Activated CD4-positive, CD25-positive, alpha-beta regulatory T cell treated with anti-CD3 and anti-CD28 coated beads, Interleukin-2, amount 50 U/mL, for 72 hours (primary cell): ENCODE results near the gene LIAS.
A peak's percentile ranks its signal among the peaks of the same experiment; 100 is the strongest.
"Not testable (repeated sequence)": the region's sequence is repeated elsewhere in the genome, so short reads cannot be mapped to it uniquely, and the experiment has no call there.

Source experiments
- DNase-seq: peaks from one replicate; pipeline ENCODE4 v3.0.0; 2021

LIAS gene

GRCh38 chr4:39458505-39459300 is at the start of gene LIAS, which contains the start of gene RPL9:
TSS of gene LIAS (plus strand) at chr4:39459056. CDS start at chr4:39459118, 62 bp downstream.
TSS of gene RPL9 (minus strand) at chr4:39458922. CDS start at chr4:39458439, 483 bp downstream.
- peak; percentile 89 for DNase-seq

DNA sequence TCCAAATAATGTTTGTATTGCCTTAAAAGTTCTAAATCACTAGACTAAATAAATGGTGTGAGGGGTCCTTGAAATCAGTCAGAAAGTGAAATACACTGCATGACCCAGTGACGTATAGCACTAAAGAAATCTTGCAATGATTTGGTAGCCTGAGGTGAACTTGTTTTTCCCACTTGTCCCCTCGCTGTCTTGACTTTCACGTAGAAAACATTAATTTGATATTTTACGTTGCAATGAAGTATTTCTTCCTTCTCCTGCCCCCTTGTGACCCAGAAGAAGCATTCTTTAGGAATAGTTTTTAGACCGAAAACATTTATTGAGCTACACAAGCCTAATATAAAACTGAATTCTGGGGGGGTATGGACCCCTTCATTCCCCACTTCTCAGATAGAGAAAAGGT is 48.4 kb upstream of the LIAS start:
- DNase-seq = no peak

DNA sequence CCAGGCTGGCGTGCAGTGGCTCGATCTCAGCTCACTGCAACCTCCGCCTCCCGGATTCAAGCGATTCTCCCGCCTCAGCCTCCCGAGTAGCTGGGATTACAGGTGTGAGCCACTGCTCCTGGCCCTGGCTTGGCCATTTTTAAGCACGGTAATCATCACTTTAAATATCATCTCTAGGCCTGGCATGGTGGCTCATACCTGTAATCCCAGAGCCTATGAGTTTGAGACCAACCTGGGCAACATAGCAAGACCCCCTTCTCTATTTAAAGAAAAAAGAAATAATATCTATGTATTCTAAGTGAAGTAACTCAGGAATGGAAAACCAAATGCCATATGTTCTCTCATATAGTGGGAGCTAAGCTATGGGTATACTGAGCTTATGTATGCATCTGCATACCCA is 47.3 kb upstream of the LIAS start:
- DNase-seq = not testable (repeated sequence)

DNA sequence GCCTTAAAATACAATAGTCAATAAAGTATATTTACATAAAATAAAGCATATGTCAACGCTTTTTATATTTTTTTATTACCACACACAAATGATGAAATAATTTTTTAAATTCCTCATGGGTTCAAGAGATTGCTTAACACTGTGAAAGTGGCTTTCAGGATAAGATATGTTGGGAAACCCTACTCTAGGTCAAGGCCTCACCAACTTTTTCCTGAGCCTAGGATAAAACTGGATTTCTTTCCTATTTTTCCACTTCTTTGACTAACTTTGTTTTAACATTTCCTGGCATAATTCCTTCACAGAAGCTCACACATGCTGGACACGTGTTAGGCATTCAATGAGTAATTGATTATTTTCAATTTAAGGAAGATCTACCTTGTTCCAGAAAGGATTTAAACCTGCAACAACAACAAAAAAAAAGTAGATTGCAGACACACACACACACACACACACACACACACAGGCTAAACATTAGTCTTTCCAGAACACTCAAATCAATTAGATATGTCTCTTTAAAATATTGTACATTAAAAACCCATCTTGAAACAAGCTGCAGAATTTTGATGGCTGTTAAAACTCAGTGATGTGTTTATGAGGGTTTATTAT is 43.1 kb upstream of the LIAS start:
- DNase-seq = no peak

GRCh38 chr4:39422247-39422646 is 36.6 kb upstream of the LIAS start:
- no peak for DNase-seq

- DNase-seq = not testable (repeated sequence)
These were observed 33.6 kb upstream of the LIAS start for GRCh38 chr4:39425297-39425696.

DNA sequence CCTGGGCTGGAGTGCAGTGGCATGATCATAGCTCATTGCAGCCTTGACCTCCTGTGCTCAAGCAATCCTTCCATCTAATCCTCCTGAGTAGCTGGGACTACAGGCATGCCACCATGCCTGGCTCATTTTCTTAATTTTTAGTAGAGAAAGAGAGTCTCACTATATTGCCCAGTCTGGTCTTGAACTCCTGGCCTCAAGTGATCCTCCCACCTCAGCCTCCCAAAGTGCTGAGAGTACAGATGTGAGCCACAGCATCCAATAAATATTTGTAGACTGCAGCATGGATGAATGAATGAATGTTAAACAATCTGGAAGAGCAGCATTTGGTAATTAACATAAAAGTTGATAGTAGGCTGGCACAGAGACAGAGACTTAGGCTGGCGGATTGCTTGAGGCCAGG is 32.1 kb upstream of the LIAS start:
- DNase-seq = no peak

- DNase-seq = no peak
These were observed 31.2 kb upstream of the LIAS start for GRCh38 chr4:39427520-39428114.

DNA sequence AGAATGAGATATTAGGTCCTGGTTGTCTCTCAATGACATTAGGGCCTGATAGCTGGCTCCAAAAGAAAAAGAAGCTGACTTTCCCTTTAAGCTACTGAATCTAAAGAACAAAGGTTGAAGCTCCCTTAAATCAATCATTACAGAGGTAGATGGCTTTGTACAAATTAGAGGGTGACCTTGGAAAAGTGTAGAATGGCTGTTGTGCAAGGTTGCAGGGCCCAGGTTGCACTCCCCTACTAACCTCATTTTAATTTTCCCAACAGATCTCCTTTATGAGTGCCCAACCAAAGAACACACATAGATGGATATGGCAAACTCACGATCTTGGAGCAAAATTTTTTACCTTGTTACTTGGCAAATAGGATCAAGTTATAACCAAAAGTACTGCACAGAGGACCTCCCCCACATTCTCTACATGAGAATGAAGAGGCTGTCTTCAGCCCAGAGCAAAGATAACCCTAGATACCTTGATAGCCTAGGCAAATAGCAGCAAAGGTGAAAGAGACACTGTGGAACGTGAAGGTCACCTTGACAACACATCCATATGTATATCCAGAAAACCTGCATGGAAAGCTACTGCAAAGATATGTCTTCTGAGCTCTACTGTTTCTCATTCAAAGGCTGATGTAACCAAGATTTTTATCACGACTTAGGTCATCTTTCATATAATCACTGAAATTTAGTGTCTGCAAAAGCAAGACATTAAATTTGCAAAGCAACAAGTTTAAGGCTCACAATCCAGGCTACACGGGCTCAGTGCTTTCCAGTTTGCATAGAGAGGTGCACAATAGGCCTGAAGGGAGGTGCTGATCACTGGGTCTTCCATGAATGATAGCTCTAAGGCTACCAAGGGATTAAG is 29.2 kb upstream of the LIAS start:
- DNase-seq = no peak

- DNase-seq = no peak
These were observed 24.9 kb upstream of the LIAS start for GRCh38 chr4:39433878-39434492.

- no peak for DNase-seq
These were observed 22.9 kb upstream of the LIAS start for GRCh38 chr4:39435659-39436563.

DNA sequence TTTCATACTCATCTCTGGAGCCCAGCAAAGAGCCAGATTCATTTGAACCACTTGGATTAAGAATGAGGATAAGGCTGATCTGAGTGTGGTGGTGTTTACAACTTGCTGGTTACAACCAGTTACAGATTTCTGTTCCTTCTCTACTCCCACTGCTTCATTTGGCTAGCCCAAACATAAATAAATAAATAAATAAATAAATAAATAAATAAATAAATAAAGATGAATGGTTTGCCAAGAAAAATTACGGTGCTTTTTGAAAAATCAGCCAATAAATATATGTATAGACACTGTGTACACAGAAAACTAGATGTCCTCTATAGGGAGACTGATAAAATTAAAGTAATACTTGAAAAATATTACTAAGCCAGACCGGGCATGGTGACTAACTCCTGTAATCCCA is 17.3 kb upstream of the LIAS start:
- no peak for DNase-seq

GRCh38 chr4:39442998-39443397 is 15.9 kb upstream of the LIAS start:
- no peak for DNase-seq

- DNase-seq = no peak
These were observed 12.4 kb upstream of the LIAS start for GRCh38 chr4:39446483-39446841.

DNA sequence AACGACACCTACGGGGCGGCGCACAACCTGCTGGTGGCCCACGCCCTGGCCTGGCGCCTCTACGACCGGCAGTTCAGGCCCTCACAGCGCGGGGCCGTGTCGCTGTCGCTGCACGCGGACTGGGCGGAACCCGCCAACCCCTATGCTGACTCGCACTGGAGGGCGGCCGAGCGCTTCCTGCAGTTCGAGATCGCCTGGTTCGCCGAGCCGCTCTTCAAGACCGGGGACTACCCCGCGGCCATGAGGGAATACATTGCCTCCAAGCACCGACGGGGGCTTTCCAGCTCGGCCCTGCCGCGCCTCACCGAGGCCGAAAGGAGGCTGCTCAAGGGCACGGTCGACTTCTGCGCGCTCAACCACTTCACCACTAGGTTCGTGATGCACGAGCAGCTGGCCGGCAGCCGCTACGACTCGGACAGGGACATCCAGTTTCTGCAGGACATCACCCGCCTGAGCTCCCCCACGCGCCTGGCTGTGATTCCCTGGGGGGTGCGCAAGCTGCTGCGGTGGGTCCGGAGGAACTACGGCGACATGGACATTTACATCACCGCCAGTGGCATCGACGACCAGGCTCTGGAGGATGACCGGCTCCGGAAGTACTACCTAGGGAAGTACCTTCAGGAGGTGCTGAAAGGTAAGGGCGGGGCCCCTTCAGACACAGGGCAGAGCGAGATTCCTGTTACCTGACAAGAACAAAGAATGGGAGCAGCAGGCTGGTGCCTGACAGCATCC is 11.8 kb upstream of the LIAS start:
- DNase-seq = peak; percentile 50

DNA sequence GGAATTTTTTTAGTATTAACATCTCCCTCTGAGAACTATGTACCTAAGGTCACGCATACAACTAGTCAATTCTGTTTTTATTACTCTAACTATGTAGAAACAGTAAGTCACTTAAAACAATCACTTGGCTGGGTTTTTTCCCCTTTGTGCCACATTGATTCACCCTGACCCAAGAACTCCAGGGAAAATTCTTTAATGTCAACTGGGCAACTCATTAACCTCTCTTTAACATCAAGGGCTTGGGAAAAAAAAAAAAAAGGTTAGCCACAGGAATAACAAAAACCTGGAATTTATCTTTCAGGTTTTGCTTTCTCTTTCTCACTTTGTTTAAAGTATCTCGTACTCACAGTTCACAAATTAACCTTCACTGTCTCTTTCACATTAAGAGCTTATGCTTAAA is 8.2 kb upstream of the LIAS start:
- no peak for DNase-seq

- no peak for DNase-seq
These were observed 7.3 kb upstream of the LIAS start for GRCh38 chr4:39451423-39452023.

- no peak for DNase-seq
These were observed 6.5 kb upstream of the LIAS start for GRCh38 chr4:39452153-39452859.

DNA sequence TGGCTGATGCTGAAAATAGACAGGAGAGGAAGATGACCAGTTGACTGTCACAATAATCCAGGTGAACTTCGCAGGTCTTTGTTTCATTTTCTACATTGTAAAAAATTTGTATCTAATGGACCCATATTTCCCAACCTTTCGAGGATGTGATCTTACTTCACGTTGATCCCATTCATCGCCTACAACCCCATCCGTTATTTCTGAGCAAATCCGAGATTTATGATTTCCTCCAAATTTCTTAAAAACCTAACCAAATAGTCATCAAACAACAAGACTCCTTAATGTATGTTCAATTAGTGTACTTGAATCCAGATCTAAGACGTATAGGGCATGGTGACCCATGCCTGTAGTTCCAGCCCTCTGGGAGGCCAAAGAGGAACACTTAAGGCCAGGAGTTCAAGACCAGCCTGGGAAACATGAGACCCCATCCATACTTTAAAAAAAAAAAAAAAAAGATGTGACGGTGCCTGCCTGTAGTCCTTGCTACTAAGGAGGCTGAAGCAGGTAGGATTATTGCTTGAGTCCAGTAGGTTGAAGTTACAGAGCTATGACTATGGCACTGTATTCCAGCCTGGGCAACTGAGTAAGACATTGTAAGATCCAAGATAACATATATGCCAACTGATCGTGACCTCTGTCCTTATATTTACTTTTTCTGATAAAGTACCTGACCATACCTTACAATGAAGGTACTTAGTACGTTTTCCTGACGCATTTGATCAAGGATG is 5.8 kb upstream of the LIAS start:
- no peak for DNase-seq
